GM18498 (cell line): ENCODE results near the gene LBH.
"Not testable (repeated sequence)": the region's sequence is repeated elsewhere in the genome, so short reads cannot be mapped to it uniquely, and the experiment has no call there.

Experiments used
- ATAC-seq: cut with Tn5 transposase; IDR thresholded peaks from one replicate; pipeline ENCODE4 v1.9.1; 2021; ENCODE audit warnings: mild to moderate bottlenecking, moderate library complexity; ENCODE audit not compliant: unreplicated experiment

LBH gene

DNA sequence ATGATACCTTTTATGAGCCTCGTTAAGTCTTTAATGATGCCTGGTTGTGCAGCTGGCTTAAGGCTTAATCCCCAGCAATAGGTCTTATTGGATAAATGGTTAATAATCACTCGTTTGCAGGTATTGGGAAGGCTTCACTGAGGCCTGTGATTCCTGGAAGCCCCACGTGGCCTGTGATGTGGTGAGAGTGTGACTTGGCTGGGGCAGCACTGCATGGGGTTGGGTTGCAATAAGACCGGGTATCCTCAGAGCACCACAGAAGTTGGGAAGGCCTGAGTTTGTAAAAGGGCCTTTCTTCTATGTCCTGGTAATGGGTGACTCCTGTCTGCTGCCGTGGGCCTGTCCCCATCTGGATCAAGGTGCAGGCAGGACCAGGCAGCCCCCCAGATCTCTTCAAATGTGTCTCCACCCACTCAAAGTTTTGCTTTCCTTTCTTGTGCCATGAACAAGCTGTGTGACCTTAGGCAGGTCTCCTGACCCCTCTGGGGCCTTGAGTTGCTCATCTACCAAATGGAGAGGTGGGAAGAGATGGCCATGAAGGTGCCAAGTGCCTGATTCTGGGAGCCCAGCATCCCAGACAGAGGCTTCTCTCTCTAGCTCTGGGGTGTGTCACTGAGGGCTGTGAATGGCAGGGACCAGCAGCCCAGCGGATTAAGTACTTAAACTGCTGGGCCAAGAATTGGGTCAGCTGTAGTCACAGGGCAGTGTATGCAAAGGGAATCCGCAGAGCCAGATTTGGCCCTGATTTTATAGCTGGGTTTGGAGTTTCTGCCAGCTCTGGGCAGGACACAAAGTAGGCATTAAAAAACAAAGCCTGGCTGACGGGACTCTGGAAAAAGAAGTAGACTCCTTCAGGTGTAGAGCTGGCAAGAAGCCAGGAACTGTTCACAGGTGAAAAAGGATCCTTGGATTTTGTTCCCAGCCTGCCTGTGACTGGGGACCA lies 24.4 kb downstream of the LBH start:
- ATAC-seq, result no peak

DNA sequence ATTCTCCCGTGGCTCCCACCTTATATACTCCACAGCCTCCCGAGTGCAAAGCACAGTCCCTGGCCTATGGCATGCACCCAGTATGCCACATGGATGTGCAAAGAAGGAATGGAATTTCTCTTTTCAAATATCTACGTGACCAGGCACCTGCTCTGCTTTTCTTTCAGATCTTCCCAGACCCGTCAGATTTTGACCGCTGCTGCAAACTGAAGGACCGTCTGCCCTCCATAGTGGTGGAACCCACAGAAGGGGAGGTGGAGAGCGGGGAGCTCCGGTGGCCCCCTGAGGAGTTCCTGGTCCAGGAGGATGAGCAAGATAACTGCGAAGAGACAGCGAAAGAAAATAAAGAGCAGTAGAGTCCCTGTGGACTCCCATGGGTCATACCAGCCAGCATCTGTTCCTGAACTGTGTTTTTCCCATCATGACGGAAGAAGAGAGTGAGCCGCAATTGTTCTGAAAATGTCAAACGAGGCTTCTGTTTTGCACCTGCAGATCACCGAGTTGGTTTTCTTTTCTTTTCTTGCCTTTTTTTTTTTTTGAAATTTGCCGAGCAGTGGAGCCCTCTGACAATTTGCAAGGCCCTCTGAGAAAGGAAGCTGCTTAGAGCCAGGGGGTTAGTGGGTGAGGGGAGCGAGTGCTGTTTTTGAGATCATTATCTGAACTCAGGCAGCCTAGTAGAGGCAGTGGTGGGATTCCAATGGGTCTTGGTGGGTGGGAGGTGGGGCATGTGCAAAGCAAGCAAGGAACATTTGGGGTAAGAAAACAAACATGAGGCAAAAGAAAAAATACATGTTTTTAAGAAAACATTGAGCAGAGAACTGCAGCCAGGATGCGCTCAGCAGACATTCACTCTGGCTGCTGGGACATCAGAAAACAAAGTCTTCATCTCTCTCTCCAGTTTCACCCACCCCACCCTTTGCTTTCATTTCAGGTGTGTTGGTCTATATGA lies 26.2 kb downstream of the LBH start:
- ATAC-seq, result no peak

- ATAC-seq, result no peak
These were observed 27.7 kb downstream of the LBH start for GRCh38 chr2:30259071-30259470.

DNA sequence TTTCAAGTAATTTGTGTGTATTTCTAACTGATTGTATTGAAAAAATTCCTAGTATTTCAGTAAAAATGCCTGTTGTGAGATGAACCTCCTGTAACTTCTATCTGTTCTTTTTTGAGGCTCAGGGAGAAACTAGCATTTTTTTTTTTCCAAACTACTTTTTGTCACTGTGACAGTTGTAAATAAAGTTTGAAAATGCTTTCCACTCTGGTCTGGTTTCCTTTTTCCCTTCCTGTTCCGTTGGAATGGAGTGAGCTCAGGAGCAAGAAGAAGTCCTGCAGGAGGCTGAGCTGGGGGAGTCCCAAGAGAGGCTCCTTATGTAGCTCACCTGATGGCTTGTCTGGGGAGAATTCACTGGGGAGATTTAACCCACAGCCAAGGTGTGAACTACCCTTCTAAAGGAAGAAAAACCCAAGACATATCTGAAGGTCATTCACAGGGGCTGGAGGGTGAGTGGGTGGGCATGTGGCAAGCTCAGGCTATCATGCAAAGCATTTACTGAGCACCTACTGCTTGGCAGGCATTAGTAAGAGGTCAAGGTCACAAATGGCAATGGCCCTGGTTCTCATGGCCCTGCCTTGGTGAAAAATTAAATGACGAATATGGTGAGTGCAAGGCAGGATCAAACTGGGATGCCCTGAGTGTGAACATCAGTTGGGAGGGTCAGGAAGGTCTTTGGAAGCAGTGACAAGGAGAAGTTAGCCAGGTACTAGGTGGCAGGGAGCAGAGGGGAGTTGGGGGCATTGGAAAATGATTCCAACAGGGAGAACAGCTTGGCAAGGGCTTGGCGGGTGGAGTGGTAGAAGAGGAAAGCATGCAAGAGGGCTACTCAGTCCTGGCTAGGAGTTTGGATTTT lies 28.7 kb downstream of the LBH start:
- ATAC-seq, result no peak

GRCh38 chr2:30260941-30261340 lies 29.6 kb downstream of the LBH start:
- no peak for ATAC-seq

DNA sequence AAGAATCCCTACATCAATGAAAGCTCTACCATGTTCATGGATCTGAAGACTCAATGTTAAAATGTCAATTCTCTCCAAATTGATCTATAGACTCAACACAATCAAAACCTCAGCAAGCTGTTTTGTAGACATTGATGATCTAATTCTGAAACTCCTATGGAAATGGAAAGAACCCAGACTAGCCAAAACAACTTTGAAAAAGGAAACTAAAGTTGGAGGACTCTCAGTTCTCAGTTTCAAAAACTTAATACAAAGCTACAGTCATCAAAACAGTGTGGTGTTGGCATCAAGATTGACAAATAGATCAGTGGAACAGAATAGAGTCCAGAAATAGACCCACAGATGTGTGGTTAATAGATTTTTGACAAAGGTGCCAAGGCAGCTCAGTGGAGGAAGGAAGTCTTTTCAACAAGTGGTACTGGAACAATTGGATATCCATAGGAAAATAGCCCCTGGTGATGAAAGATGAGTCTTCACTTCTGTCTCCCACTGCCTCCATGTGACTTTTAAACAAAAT lies 30.4 kb downstream of the LBH start:
- no peak for ATAC-seq

GRCh38 chr2:30262716-30263309 lies 31.5 kb downstream of the LBH start:
- ATAC-seq, result no peak

DNA sequence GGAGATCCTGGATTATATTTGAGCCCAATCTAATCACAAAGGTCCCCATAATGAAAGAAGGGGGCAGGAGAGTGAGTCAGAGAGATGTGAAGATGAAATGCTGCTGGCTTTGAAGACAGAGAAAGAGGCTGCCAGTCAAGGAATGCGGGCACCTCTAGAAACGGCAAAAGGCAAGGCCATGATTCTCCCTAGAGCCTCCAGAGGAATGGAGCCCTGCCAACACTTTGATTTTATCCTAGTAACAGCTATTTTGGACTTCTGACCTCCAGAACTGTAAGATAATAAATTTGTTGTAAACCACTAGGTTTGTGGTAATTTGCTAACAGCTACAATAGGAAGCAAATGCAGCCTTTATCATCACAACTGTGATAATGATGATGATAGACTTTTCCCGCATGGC lies 32.9 kb downstream of the LBH start:
- ATAC-seq, result no peak

DNA sequence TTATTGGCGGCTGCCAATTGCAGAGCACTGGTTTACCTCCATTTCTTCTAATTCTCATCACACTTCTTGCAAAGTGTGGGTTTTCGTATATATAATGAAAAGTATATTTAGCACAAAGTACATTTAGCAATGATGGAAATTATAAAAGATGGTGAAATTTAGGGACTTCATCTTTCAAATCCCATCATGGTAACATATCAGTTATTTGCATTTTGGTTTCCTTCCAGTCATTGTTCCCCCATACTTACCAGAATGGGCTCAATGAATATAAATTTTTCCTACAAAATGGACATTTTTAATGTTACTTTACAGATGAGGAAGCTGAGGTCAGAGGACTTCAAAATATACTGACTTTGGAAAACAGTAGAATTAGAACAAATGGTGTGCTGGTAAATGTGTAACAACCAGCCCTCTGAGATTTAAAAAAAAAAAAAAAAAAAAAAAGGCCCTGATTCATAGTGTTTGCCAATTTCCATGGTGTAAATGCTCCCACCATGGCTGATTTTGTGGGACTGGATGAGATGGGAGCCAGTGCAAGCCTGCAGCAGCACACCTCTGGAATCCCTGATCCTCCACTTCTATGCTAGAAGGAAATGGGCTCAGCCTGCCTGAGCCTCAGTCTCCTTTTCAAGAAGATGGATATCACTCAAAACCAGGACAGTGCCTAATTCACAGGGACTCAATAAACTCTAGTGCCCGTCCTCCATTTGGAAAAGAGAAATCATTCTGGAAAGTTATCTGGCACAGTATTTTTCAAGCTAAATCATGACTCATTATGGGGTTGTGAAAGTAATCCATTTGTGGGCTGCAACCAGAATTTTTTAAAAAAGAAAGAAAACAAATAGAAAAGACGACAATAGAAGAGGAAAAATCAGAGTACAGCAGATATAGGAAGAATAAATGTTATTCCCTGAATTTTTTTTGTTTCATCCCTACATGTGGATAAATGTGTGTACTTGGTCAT lies 34.0 kb downstream of the LBH start:
- ATAC-seq, result no peak

DNA sequence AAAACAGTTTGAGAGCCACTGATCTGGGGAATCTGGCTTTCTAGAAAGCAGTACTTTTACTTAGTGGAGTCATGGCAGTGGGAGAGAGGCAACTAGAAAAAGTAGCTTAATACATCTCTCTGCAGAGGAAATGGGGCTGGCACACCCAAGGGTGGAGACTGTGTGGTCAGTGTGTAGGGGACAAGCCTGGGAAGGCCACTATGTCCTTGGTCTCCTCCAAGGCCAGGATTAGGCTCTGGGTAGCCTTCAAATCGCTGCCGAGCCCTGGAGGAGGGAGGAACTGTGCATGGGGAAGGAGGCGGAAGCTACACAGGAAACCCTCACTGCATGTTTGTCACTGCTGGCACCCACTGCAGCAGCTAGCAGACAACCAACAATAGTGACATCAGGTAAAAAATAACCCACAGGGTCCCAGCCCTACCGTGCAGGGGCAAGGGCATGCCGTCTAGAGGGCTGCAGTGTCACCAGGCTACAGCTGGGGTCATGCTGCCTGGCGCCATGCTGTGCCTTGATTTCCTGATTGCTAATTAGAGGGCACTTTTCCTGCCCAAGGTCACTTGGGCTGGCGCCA lies 34.8 kb downstream of the LBH start:
- no peak for ATAC-seq

DNA sequence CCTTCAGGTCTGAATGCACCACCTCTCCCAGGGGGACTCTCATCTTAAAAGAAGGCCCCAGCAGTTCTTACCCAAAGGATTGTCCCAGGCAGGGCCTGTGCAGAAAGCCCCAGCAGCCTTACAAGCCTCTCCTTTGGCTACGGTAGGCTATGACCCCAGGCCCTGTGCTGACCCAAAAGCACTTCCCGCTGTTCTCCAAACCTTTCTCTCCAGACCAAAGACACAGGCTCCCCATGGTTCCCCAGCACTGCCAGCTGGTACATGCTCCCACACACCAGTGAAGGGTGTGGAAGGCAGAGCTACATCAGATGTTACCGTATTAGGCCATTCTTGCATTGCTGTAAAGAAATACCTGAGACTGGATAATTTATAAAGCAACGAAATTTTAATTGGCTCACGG lies 35.4 kb downstream of the LBH start:
- no peak for ATAC-seq

- no peak for ATAC-seq
These were observed 36.0 kb downstream of the LBH start for GRCh38 chr2:30267161-30267975.

DNA sequence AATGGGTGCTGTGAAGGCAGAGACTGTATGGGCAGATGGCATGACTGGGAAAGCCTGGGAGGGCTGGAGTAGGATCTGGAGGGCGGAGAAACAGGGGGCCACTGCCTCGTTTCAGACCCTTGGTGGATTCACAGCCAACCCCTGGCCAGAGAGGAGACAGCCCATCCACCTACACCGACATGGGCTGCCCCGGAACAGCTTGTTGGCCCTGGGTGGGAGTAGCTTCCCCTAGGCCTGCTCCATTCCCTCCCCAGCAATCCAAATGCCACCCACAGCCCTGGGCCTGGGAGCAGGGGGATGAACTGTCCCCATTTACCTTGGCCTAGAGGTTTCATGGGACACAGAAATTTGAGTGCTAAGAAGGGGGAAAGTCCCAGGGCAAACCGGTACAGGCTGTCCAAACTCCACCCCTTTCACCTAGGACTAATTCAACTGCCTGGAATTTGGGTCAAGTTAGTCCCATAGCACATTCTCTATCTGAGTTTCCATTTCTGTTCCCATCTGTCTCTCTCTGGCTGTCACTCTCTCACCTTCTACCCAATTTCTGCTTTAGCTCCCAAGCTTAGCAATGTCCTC lies 37.0 kb downstream of the LBH start:
- no peak for ATAC-seq

DNA sequence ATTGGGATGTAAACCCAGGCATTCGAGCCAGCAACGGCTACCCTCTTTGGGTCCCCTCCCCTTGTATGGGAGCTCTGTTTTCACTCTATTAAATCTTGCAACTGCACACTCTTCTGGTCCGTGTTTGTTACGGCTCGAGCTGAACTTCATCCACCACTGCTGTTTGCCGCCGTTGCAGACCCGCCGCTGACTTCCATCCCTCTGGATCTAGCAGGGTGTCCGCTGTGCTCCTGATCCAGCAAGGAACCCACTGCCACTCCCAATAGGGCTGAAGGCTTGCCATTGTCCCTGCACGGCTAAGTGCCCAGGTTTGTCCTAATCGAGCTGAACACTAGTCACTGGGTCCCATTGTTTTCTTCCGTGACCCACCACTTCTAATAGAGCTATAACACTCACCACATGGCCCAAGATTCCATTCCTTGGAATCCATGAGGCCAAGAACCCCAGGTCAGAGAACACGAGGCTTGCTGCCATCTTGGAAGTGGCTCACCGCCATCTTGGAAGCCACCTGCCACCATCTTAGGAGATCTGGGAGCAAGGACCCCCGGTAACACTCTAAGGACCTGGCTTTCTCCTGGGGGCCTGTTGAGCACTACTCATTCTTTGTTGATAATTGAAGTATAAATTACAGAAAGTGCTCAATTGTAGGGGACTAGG lies 37.9 kb downstream of the LBH start:
- not testable (repeated sequence) for ATAC-seq

DNA sequence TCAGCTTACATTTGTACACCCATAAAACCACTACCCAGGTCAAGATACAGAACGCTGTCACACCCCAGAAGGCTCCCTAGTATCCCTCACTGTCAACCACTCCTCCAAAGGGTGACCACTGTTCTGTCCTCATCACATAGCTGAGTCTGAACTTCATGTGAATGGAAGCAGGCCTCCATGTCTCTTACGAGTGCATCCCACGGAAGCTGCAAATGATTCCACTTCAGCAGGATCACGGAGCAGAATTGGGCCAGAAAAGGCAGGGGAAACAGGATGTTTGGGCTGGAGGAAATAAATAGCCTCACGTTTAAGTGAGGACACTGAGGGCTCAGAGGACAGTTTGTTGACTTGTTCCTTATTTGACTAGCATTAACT lies 38.4 kb downstream of the LBH start:
- no peak for ATAC-seq

DNA sequence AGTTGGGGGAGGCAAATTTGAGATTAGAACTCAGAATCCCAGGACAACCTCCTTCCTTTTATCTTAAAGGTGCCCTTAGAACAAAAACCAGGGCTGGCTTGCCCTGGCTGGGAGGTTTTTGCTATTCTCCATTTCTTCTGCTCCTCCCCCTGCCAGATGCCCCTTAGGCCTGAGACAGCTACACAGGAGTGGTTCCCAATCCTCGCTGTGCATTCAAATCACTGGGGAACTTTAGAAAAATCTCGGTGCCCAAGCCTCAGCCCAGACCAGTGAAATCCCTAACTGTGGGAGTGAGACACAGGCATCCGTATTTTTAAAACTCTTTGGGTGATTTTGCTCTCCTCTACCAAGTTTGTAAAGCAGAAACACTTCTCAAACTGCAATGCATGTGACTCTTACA lies 38.8 kb downstream of the LBH start:
- no peak for ATAC-seq

DNA sequence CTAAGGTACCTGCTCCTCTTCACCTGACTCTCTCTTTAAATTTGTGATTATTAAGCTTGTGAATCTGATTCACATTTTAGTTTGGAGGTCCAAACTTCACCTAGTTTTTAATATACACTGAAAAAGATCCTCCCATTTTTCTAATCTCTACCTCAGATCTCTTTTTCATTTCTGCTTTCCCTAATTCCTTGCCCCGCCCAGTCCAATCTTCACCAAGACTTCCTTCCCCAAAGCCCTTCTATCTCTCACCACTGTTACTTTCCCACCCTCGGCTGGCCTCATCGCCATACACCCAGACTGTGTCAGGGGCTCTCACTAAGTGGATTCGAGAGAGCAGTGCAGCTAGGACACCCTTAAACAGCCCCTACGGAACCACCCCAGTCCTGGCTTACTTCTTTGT lies 40.0 kb downstream of the LBH start:
- no peak for ATAC-seq
